ENCODE measurements around the gene HSPA5. TPM values are rescaled to one million over a fixed set of nuclear protein-coding genes. Genes with fewer than 3 reads are reported as not detected.
A peak's percentile ranks its signal among the peaks of the same experiment; 100 is the strongest.
"Not testable (repeated sequence)": the region's sequence is repeated elsewhere in the genome, so short reads cannot be mapped to it uniquely, and the experiment has no call there.

Gene HSPA5
- total RNA-seq (2014; rRNA removed; shearing (Covaris generic)) = 86.5 and 145 TPM in 2 replicates

GRCh38 chr9:125241000-125241862 lies at the start of gene HSPA5:
Gene HSPA5 (minus strand): TSS chr9:125241343. CDS start chr9:125241126, 217 bp downstream.
- in situ Hi-C loops (cut with HindIII; ENCODE audit: low sequenced_read_pairs) = no loop called here
- peak; percentile 99 for DNase-seq (ENCODE audit: low spot score)

DNA sequence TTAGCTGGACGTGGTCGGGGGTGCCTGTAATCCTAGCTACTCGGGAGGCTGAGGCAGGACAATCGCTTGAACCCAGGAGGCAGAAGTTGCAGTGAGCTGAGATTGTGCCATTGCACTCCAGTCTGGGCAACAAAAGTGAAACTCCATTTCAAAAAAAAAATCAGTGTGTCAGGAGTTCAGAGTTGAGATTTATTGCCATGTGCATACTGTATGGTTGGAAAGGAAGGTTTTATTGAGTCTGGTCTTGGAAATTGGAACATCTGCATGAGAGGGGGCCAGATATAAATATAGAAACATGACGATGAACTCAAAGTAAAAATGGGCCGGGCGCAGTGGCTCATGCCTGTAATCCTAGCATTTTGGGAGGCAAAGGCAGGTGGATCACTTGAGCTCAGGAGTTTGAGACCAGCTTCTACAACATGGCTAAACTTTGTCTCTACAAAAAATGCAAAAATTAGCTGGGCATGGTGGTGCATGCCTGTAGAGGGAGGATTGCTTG lies 45.8 kb upstream of the HSPA5 start:
- DNase-seq (ENCODE audit: low spot score); in situ Hi-C loops (cut with HindIII; ENCODE audit: low sequenced_read_pairs): not testable (repeated sequence)

DNA sequence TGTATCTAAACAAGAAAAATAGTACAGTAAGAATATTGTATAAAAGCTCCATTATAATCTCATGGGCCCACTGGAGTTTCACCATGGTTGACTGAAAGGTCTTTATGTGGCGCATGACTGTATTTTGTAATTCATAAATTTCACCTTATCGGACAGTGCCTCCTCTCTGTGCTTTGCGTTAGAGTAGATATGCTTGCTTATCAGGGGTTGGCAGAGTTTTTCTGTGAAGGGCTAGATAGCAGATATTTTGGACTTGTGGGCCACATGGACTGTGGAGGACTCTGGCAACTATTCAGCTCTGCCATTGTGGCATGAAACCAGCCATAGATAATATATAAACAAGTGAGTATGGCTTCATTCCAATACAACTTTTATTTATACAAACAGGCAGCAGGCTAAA lies 43.7 kb upstream of the HSPA5 start:
- in situ Hi-C loops (cut with HindIII; ENCODE audit: low sequenced_read_pairs) = no loop called here
- DNase-seq (ENCODE audit: low spot score) = peak; percentile 12

DNA sequence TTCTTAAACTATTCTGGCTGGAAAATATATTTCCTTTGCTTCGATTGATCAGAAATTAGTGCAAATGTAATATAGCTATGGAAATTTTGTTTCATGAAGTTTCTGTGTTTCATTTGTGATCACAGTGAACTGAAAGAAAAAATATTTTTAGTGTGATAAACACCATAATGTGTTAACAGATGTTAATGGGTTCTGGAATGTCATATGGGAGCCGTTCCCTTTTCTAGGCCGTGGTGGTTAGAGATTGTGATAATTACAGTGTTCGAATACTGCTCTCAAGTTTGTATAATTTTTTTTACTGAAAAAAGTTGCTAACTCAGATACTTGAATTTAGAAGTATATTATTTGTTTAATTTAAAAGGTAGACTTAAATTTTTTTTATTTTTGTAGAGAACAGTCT lies 39.8 kb upstream of the HSPA5 start:
- in situ Hi-C loops (cut with HindIII; ENCODE audit: low sequenced_read_pairs) = no loop called here
- DNase-seq (ENCODE audit: low spot score) = no peak

DNA sequence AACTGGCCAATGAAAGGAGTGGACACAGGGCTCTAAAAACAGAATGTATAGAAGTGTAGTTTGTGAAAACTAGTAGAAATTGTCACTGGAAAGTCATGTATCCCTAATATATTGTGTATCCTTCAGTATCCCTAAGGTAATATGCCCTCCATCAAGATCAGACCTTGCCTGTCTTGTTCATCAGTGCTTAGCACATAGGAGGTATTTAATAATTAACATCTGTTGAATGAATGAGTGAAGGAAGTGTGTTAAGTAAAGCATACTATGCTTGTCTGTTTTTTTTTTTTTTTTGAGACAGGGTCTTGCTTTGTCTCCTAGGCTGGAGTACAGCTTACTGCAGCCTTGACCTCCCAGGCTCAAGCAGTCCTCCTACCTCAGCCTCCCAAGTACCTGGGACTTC lies 36.3 kb upstream of the HSPA5 start:
- no peak for DNase-seq (ENCODE audit: low spot score)
- in situ Hi-C loops (cut with HindIII; ENCODE audit: low sequenced_read_pairs) = no loop called here

- DNase-seq (ENCODE audit: low spot score) = no peak
- in situ Hi-C loops (cut with HindIII; ENCODE audit: low sequenced_read_pairs) = no loop called here
Observed at GRCh38 chr9:125276771-125277170, 35.6 kb upstream of the HSPA5 start.

DNA sequence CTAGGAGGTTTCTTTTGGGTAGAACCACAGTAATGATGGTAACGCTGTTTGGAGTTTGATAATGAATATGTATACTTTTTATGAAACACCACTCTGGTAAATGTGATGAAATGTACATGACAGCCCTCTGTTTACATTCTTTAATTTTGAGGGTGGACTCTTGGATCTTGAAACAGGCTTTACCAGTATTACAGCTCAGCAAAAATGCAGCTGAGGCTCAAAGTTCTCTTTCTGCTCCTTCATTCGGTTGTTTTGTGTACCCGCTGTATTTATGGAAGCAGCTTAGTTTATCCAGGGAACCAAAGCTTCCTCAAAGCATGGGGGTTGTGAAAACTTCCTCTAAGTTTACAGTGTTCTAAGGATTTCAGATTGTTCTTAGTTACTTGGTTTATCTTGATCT lies 31.6 kb upstream of the HSPA5 start:
- in situ Hi-C loops (cut with HindIII; ENCODE audit: low sequenced_read_pairs) = no loop called here
- no peak for DNase-seq (ENCODE audit: low spot score)

DNA sequence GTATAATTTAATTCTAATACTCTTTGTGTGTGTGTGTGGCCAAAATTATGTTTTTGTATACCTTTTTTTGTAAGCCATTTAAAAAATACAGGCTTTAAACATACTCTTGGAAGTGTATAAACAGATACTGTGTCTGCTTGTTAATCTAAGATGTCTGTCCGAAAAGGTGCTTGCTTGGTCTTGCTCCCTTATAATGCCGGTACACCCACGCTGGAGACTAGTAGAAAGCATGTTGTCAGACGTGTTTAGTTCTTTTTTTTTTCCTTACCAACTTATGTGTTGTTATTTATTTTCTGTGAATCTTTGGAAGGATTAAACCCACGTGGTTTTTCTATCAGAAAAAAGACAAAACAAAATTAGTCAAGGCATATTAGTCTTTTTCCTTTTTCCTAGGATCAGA lies 29.9 kb upstream of the HSPA5 start:
- in situ Hi-C loops (cut with HindIII; ENCODE audit: low sequenced_read_pairs) = no loop called here
- no peak for DNase-seq (ENCODE audit: low spot score)

GRCh38 chr9:125269014-125269397 lies 27.9 kb upstream of the HSPA5 start:
- in situ Hi-C loops (cut with HindIII; ENCODE audit: low sequenced_read_pairs) = no loop called here
- DNase-seq (ENCODE audit: low spot score) = no peak

GRCh38 chr9:125268394-125269013 lies 27.4 kb upstream of the HSPA5 start:
- in situ Hi-C loops (cut with HindIII; ENCODE audit: low sequenced_read_pairs) = no loop called here

DNA sequence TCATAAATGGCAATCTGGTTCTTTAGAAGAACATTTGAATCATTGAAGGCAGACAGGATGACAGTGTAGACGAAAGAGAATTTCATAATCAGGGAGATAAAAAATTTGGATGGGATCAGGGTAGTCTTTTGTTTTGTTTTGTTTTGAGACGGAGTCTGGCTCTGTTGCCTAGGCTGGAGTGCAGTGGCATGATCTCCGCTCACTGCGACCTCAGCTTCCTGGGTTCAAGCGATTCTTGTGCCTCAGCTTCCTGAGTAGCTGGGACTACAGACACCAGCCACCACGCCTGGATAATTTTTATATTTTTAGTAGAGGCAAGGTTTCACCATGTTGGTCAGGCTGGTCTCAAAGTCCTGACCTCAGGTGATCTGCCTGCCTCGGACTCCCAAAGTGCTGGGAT lies 22.9 kb upstream of the HSPA5 start:
- in situ Hi-C loops (cut with HindIII; ENCODE audit: low sequenced_read_pairs); DNase-seq (ENCODE audit: low spot score): not testable (repeated sequence)

More at GRCh38 chr9:125268394-125269013, 27.4 kb upstream of the HSPA5 start:
- DNase-seq (ENCODE audit: low spot score) = no peak

DNA sequence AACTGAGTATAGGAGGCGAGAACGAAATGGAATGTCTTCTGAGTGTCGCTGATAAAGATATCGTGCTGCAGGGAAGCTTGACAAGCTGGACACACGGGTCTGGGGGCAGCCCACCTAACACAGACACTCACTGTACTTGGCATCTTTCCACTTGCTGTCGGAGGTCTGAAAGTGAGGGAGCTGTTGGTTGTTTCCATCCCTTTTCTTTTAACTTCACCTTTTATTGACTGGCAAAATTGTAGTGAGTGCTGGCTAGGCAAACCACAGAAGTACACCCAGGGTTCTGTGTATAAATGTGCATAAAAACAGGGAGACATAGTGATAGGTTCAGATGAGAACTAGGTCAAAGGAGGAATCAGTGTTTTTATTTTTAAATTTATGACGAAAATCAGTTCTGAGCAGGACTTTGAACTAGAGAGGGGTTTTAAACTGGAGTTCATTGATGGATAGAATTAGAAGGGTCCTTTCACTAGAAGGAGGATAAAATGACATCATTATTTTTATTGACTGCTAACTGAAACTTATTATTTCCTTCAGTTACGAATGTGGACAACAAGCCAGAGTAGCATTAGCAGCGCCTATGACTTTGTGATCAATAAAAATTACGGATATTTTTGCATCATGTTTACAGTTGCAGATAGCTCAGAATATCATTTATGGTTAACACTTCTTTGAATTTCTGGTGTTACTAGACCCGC lies 21.3 kb upstream of the HSPA5 start:
- peak; percentile 15 for DNase-seq (ENCODE audit: low spot score)
- in situ Hi-C loops (cut with HindIII; ENCODE audit: low sequenced_read_pairs) = no loop called here

DNA sequence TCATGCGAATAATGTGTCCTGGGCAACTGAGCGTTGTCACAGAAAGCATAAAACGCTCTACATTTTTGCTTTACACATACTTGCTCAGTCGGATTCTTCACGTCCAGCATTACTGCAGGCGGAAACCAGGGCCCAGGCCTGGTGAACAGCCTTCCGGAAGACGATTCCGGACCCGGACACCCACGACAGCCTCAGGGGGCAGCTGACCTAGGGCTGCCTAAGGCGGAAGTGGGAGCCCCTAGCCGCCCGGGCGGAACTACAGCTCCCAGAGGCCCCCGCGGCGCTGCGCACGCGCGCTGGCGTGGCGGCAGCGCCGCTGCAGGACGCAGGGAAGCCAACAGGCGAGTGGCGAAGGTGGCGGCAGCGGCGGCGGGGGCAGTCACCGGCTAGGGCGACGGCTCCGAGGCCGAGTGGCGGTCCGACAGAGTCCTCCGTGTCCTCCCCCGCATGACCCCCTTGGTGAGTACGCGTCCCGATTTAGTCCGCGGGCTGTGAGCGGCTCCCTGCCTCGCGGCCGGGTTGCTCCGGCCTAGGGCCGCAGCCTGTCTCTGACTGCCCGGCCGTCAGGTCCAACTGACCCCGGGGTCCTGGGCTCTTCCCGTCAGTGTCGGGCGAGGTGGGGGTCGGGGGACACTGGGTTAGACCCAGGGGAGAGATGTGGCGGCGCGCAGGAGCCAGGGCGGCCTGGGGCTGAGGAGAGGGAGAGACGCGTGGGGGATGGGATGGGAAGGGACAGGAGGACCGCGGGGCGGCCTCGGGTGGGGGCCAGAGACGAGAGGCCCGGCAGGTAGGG lies 20.6 kb upstream of the HSPA5 start, which contains the start of gene GAPVD1:
Gene GAPVD1, plus strand, starts transcription at position 326 of the 793 bp plus-strand sequence. CDS start 37,096 bp downstream, outside the sequence.
- in situ Hi-C loops (cut with HindIII; ENCODE audit: low sequenced_read_pairs) = no loop called here
- DNase-seq (ENCODE audit: low spot score) = peak; percentile 82

- peak; percentile 90 for DNase-seq (ENCODE audit: low spot score)
- in situ Hi-C loops (cut with HindIII; ENCODE audit: low sequenced_read_pairs) = no loop called here
Observed at GRCh38 chr9:125260561-125260960, 19.4 kb upstream of the HSPA5 start.

DNA sequence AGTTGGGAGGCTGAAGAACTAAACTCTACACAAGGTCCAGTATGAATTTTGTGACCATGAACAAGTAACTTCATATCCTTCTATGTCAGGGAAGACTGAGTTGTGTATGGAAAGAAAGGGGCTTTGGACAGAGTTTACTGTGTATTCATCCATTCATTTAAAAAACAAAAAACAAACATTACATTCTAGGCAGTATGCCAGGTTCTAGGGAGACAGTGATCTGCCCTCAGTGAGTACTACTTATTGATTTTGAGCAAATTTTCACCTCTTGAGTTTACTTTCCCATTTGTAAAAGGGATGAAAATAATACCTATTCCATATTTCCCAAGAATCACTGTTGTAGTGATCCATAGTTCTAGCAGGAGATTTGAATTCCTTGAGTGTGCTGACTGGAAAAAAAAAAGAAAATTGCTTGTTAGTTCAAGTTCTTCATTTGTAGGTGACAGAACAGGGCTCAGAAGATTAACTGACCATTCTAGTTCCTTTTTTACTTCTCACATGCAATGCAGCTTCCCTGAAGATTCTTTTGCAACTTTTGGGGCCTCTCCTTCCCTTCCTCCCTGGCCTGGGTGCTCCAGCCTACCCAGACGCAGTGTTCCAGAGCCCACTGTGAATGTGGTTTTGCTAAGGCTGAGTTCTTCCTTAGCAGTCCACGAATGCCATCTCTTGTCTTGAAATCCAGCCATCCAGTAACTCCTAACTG lies 17.8 kb upstream of the HSPA5 start:
- DNase-seq (ENCODE audit: low spot score) = no peak
- in situ Hi-C loops (cut with HindIII; ENCODE audit: low sequenced_read_pairs) = no loop called here

- in situ Hi-C loops (cut with HindIII; ENCODE audit: low sequenced_read_pairs) = no loop called here
Observed at GRCh38 chr9:125258160-125258785, 17.1 kb upstream of the HSPA5 start.

DNA sequence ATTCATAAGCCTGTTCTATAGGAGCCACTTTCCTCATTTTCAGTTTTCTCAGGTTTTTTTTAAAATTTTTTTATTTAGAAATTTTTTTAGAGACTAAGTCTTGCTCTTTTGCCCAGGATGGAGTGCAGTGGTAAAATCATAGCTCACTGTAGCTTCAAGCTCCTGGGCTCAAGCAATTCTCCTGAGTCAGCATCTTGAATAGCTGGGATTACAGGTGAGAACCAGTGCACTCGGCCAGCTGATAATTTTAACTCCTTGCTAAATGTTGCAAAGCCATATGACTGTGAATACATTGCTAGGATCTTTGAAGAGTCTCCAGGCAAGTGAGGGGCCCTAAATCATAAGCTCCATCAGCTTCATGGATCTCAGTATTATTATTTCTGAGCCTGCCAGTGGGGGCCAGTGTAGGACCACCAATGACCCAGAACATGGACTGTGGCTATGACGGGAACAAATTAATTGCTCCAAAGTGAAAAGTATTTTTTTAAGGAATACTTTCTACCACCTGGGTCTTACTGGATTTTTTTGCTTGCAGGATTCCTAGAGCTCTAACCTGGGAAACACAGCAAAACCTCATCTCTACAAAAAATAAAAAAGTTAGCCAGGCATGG lies 14.7 kb upstream of the HSPA5 start:
- in situ Hi-C loops (cut with HindIII; ENCODE audit: low sequenced_read_pairs) = no loop called here
- DNase-seq (ENCODE audit: low spot score) = no peak

More at GRCh38 chr9:125258160-125258785, 17.1 kb upstream of the HSPA5 start:
- no peak for DNase-seq (ENCODE audit: low spot score)

All from G401 (cell line).